ENCODE data around the gene DDX10.

The DDX10 gene

GRCh38 chr11:108662700-108663099, 2.2 kb upstream of the DDX10 start:
- DNase-seq = no peak

DNA sequence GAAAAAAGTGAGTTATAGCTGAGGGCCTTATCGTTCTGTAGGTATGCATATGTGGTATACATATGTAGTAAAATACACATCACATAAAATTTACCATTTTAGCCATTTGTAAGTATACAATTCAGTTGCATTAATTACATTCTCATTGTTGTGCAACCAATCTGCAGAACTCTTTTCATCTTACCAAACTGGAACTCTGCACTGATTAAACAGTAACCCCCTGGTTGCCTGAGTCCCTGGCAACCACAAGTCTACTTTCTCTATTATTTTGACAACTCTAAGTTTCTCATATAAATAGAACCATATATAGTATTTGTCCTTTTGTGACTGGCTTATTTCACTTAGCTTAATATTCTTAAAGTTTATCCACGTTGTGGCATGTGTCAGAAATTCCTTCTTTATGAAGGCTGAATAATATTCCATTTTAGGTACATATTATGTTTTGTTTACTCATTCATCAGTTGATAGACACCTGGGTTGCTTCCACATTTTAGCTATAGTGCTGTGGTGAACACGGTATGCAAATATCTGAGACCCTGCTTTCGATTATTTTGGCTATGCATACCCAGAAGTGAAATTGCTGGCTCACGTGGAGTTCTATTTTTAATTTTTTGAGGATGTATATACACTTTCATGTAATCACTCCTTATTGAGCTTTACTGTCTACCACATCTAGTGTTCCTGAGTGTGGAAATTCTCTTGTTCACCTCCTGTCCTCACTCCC, 1.6 kb upstream of the DDX10 start:
- DNase-seq = no peak

DNA sequence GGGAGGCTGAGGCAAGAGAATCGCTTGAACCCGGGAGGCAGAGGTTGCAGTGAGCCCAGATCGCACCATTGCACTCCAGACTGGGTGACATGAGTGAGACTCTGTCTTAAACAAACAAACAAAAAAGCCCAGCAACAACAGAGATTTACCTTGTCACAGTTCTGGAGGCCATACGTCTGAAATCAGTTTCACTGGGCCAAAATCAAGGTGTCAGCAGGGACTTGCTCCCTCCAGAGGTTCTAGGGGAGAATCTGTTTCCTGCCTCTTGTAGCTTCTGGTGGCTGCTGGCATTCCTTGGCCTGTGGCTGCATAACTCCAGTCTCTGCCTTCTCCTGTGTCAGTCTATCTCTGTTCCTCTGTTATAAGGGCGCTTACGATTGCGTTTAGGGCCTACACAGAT, 1.5 kb downstream of the DDX10 start:
- DNase-seq = no peak

DNA sequence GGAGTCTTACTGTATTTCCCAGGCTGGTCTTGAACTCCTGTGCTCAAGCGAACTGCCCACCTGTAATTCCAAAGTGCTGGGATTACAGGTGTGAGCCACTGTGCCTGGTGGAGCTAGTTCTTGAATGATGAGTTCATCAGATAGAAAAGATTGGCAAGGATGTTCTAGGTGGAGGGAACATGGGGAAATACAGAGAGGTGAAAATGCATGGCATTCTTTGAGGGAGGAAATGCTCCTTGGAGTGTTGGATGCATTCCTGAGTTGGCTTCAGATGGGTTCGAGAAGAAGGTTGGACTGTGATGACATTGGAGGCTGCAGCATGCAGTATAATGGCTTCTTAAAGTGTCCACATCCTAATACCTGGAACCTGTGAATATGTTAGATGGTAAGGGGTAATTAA, 4.4 kb downstream of the DDX10 start:
- DNase-seq = no peak

- no peak for DNase-seq
Observed at GRCh38 chr11:108669711-108670110, 4.8 kb downstream of the DDX10 start.

DNA sequence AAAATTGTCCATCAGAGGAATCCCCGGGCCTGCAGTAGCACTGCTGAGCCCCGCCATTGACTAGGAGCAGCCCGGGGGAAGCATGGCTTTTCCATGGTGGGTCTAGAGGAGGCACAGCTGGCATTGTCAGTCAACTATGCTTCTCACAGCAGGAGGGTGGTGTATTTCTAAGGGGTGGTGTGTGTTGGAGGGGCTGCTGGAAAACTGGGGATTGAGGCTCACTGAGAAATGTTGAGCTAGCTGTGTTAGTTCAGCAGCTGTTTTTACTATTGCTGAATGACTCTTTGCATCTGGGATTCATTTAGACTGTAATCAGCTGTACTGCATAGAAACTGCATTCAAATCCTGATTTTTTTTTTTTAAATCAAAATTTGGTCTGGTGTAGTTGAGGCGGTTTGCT, 5.6 kb downstream of the DDX10 start:
- DNase-seq = no peak

- DNase-seq = no peak
Observed at GRCh38 chr11:108672113-108672512, 7.2 kb downstream of the DDX10 start.

- DNase-seq = no peak
Observed at GRCh38 chr11:108672786-108673185, 7.9 kb downstream of the DDX10 start.

GRCh38 chr11:108679045-108679444, 14.2 kb downstream of the DDX10 start:
- no peak for DNase-seq

DNA sequence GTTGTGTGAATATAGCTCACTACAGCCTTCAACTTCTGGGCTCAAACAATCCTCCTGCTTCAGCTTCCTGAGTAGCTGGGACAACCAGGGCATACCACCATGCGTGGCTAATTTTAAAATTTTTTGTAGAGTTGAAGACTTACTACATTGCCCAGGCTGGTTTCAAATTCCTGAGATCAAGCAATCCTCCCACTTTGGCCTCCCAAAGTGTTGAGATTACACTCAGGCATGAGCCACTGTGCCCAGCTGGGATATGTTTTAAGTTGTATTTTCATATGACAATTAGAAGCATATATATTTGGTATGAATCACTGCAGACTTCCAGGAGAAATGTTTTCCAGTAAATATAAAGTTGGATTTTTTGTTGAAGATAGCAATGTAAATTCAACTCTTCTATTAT, 15.4 kb downstream of the DDX10 start:
- DNase-seq = no peak

DNA sequence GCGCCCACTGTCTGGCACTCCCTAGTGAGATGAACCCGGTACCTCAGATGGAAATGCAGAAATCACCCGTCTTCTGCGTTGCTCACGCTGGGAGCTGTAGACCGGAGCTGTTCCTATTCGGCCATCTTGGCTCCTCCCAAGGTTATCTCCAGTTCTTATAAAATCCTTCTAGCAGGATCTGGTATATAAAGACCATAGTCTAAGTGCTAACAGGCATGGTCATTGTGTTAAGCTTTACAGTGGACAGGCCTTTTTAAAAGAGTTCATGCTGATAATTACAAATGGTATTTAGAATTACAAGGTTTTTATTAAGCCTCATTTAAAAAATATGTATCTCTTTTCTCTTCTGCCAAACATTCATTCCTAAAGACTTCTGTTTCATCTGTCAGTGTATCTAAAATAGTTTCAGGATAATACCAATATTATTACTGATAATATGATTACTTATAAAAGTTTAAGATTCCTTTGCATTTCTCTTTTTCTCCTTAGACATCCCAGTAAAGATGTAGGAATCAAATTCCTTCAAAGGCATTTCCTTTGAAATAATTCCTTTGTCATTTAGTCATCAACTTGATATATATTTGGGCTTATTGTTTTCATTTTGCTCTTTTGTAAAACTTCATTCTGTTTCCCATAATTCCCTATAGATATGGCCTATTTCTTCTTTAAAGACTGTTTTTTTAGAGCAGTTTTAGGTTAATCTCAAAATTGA, 20.7 kb downstream of the DDX10 start:
- no peak for DNase-seq

DNA sequence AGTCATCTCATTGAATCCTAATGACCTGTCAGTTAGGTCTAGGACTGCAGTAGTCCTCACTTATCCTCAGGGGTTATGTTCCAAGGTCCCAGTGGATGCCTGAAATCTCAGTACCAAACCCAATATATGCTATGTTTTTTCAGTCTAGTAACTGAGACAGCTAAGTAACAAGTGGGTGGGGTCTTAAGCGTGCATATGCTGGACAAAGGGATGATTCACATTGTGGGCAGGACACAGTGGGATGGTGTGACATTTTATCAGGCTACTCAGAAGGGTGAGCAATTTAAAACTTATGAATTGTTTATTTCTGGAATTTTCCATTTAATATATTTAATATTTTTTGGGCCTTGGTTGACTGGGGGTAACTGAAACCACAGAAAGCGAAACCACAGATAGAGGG, 29.0 kb downstream of the DDX10 start:
- no peak for DNase-seq

DNA sequence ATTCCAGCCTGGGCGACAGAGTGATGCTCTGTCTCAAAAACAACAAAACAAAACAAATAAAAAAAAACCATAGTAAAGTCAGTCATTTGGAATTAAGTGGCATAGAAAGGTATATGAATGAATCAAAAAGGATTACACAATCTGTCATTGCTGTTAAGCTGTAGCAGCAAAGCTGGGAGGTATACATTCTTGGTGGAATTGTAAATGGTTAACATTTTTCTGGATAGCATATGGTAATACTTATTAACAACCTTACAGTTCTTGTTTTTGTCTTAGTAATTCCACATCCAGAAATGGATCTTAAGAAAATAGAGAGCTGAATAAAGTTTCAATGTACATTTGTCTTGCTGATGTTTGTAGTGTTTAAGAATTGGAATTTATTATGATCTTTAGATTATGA, 30.0 kb downstream of the DDX10 start:
- no peak for DNase-seq

DNA sequence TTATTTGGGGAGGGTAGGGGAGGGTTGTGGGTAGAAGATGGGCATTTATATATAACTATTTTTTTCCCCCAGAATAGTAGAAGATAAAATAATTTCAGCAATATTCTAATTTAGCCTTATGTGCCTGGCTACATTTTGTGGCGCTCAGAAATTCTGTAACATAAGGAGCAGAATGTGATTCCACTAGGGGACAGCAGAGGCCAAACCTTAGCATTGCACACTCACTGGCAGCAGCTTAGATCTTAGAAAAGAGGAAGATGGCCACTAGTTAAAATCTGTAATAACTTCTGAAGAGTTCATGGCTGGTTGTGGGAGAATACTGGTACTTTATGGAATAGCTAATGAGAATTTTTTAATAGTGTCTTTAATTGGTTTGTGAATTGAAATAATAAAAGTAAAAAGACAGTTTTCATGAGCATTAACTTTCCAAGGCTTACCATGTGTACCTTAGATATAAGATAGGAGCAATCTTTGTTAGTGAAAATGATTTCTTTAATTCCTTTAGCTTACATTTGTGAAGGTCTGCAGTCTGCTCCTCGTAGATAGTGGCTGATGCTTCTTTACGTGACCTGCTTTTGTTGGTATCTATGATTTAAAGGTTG, 33.1 kb downstream of the DDX10 start:
- DNase-seq = peak; percentile 24

DNA sequence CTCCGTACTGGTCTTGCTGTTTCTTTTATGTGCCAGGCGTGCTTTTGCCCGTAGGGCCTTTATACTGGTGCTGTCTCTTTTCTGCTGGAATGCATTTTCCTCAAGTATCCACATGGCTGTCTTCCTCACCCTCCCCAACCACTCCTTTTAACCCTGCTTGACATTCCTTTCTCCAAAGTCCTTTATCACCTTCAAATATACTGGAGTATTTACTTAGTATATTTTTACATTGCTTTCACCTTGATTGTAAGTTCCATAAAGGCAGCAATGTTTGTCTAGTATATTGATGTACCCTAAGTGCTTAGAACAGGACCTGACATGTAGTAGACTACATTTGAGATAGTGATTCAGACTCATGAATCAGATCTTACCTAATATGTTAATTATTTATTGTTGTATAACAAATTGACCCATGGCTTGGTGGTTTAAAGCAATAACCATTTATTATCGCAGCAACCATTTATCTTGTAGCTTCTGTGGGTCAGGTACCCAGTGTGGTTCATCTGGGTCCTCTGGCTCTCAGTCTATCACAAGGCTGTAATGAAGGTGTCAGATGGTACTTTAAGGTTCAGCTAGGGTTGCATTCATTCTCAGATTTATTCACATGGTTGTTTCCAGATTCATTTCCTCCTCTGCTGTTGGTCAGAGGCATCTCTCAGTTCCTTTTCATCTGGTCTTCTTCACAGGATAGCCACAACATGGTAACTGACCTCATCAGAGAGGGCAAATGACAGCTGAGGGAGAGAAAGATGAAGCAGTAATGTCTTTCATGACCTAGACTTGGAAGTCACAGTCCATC, 34.2 kb downstream of the DDX10 start:
- DNase-seq = no peak

DNA sequence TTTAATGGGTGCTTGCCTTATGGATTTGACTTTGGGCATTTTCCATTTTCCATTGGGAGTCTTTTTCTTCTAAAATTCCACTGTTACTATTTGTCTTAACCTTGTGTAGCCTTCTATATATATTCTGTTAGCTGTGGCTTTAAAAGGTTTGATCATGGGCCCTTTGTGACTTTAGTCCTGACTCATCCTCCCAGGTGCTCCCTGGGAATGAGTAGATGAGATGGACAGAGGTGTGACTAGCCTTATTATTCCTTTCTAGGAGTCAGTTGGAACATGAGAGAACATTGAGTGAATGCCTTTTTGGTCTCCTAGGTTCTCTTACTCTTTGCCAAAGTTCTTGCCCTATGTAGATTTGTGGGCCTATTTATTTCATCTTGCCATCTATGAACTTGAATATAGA, 39.0 kb downstream of the DDX10 start:
- no peak for DNase-seq

- DNase-seq = no peak
Observed at GRCh38 chr11:108705061-108705460, 40.2 kb downstream of the DDX10 start.

GRCh38 chr11:108708173-108708572, 43.3 kb downstream of the DDX10 start:
- DNase-seq = no peak

GRCh38 chr11:108709741-108710140, 44.9 kb downstream of the DDX10 start:
- DNase-seq = no peak

DNA sequence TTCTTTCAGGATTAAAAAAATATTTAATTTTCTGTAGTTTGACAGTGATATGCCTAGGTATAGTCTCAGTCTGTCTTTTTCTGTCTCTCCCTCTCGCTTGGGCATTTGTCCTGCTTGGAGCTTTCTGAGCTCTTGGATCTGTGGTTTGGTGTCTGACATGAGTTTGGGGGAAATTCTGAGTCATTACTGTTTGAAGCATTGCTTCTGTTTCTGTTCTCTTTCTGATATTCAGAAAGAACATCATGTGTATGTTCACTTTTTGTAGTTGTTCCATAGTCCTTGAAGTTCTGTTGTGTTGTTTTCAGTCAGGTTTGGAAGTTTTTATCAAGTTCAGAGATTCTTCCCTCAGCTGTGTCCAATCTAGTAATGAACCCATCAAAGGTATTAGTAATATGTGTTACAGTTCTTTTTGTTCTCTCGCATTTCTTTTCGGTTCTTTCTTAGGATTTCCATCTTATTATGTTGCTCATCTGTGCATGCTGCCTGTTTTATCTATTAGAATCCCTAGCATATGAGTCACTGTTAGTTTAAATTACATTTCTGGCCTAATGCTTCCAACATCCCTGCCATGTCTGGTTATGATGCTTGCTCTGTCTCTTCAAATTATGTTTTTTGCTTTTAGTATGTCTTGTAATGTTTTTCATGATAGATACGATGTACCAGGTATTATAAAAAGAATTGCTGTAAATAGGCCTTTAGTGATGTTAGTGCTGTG, 48.4 kb downstream of the DDX10 start:
- DNase-seq = no peak

GRCh38 chr11:108715239-108715638, 50.4 kb downstream of the DDX10 start:
- DNase-seq = no peak

GRCh38 chr11:108718466-108718865, 53.6 kb downstream of the DDX10 start:
- no peak for DNase-seq

Data from activated naive CD4-positive, alpha-beta T cell treated with anti-CD3 and anti-CD28 coated beads, Interleukin-2, amount 50 U/mL, for 16 hours (primary cell).